Lung (tissue), 12 donors: ENCODE data around the gene PRKCA. TPM values are rescaled to one million over a fixed set of nuclear protein-coding genes. Genes with fewer than 3 reads are reported as not detected.

Source experiments
- ATAC-seq: fragments of 200-7000 bp; cut with Tn5 transposase; one replicate; pipeline ENCODE4 v1.9.1; 2020; ENCODE audit warnings: moderate number of reproducible peaks; ENCODE audit not compliant: insufficient read depth, low FRiP score
- DNase-seq, 3 donors: peaks; one replicate each; pipeline ENCODE4 v3.0.0-alpha.2; 2013 to 2017
- H3K27ac ChIP-seq, 2 donors: one replicate each; pipeline ENCODE4 v1.5.1; 2013; ENCODE audit warnings: mild to moderate bottlenecking in 2 of 2, moderate library complexity in 2 of 2, control low read depth in 1 of 2, inconsistent platforms in 1 of 2, low read depth in 1 of 2, low read length in 1 of 2
- H3K27me3 ChIP-seq, 3 donors: one replicate each; pipeline ENCODE4 v1.5.1; 2013; ENCODE audit warnings: low read length in 2 of 3; ENCODE audit not compliant: control insufficient read depth in 3 of 3, insufficient read depth in 3 of 3
- H3K36me3 ChIP-seq, 4 donors: one replicate each; pipeline ENCODE4 v1.5.1; 2013; ENCODE audit warnings: low read length in 4 of 4, mild to moderate bottlenecking in 1 of 4, moderate library complexity in 1 of 4; ENCODE audit not compliant: control insufficient read depth in 4 of 4, insufficient read depth in 4 of 4
- H3K4me1 ChIP-seq, 5 donors: one replicate each; pipeline ENCODE4 v1.5.1; 2013; ENCODE audit warnings: low read length in 5 of 5, mild to moderate bottlenecking in 2 of 5, moderate library complexity in 1 of 5; ENCODE audit not compliant: control insufficient read depth in 5 of 5, insufficient read depth in 5 of 5
- H3K4me3 ChIP-seq: one replicate; pipeline ENCODE4 v1.5.1; 2013; ENCODE audit warnings: mild to moderate bottlenecking, control low read depth, moderate library complexity
- H3K9ac ChIP-seq, 2 donors: one replicate each; pipeline ENCODE4 v1.5.1; 2013; ENCODE audit warnings: low read length in 2 of 2, control low read depth in 1 of 2; ENCODE audit not compliant: insufficient read depth in 1 of 2
- H3K9me3 ChIP-seq, 4 donors: one replicate each; pipeline ENCODE4 v1.5.1; 2013; ENCODE audit warnings: low read length in 3 of 4, mild to moderate bottlenecking in 1 of 4, moderate library complexity in 1 of 4; ENCODE audit not compliant: control insufficient read depth in 4 of 4, insufficient read depth in 3 of 4
- WGBS, 2 donors: extraction: QIAGEN DNeasy Blood & Tissue Kit; methylation state at CpG; one replicate each; pipeline ENCODE4 v1.1.7; 2013; 5-methylcytosine and 5-hydroxymethylcytosine counted together
- polyA plus RNA-seq, 2 donors: library from polyadenylated mRNA; stranded (reverse); fragments of 200-250 nt; gene quantifications; one replicate each; pipeline ENCODE4 v1.2.1, GENCODE V29; 2013
- total RNA-seq, 2 donors: library from RNA; depleted of rRNA in 1 of 2; stranded (reverse); fragments of >200 nt in 1 of 2; gene quantifications; one replicate each; pipeline ENCODE4 v1.2.1, GENCODE V29; 2014 to 2021
- TF ChIP-seq, protein P1 (sequence below): IDR thresholded peaks from 2 replicates; pipeline ENCODE4 v1.5.1; 2012; ENCODE audit warnings: mild to moderate bottlenecking; ENCODE audit errors: control extremely low read depth, extremely low read depth
- donor health status: control.
- donor health status: control.
- donor health status: Bipolar disorder and iron deficiency.
- donor health status: healthy.
- donor health status: DM: yes; HTN: yes; CAD: no.

Gene PRKCA
- total and polyA plus RNA-seq, 4 donors = 3.4 to 34.8 (median 13.8) TPM

- Histone ChIP-seq H3K27me3 (no peaks in the 10 kb centered on the region), H3K9ac (no peak overlapping the region), H3K4me3 (no peak overlapping the region), H3K4me1 (no peaks in the 10 kb centered on the region), H3K9me3 (peaks cover 0 to 2% (median 0%) of the 10 kb centered on the region in 4 donors), H3K36me3 (peaks cover 0 to 9% (median 2%) of the 10 kb centered on the region in 4 donors), H3K27ac (no peak overlapping the region)
- WGBS, 2 donors = 82 to 83% methylated on average over 10 of the region's 10 CpGs
- ATAC-seq (no peak), DNase-seq (no peak)
- TF ChIP-seq, protein P1, sequence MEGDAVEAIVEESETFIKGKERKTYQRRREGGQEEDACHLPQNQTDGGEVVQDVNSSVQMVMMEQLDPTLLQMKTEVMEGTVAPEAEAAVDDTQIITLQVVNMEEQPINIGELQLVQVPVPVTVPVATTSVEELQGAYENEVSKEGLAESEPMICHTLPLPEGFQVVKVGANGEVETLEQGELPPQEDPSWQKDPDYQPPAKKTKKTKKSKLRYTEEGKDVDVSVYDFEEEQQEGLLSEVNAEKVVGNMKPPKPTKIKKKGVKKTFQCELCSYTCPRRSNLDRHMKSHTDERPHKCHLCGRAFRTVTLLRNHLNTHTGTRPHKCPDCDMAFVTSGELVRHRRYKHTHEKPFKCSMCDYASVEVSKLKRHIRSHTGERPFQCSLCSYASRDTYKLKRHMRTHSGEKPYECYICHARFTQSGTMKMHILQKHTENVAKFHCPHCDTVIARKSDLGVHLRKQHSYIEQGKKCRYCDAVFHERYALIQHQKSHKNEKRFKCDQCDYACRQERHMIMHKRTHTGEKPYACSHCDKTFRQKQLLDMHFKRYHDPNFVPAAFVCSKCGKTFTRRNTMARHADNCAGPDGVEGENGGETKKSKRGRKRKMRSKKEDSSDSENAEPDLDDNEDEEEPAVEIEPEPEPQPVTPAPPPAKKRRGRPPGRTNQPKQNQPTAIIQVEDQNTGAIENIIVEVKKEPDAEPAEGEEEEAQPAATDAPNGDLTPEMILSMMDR = no peak
Measured at GRCh38 chr17:66799849-66800537, 497.6 kb downstream of the PRKCA start.

DNA sequence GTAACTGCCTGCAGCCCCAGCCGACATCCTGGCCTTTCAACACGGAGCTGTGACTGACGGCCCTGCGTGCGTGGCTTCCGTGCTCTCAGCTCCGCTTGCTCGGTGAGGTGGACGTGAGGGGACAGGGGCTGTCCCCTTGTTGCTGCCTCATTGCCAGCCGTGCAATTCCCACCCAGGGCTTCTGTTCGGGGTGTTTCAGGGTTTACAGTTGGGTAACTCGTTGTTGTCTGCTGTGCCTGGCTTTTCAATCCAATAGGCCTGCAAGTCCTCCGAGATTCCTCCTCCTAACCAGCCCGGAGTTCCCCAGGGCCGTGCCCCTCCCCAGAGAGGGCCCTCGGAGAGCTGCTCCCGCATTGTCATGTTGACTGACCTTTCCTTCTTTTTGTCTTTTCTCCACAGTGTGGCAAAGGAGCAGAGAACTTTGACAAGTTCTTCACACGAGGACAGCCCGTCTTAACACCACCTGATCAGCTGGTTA is 501.1 kb downstream of the PRKCA start:
- DNase-seq = no peak
- no peak for ATAC-seq
- Histone ChIP-seq H3K9me3 (peaks cover 0 to 2% (median 0%) of the 10 kb centered on the region in 4 donors), H3K27ac (no peak overlapping the region), H3K36me3 (no peaks in the 10 kb centered on the region), H3K4me3 (no peak overlapping the region), H3K9ac (no peak overlapping the region), H3K27me3 (no peaks in the 10 kb centered on the region), H3K4me1 (no peaks in the 10 kb centered on the region)
- TF ChIP-seq, protein P1 = no peak
- WGBS, 2 donors = 84 to 86% methylated on average over 19 of the region's 19 CpGs

DNA sequence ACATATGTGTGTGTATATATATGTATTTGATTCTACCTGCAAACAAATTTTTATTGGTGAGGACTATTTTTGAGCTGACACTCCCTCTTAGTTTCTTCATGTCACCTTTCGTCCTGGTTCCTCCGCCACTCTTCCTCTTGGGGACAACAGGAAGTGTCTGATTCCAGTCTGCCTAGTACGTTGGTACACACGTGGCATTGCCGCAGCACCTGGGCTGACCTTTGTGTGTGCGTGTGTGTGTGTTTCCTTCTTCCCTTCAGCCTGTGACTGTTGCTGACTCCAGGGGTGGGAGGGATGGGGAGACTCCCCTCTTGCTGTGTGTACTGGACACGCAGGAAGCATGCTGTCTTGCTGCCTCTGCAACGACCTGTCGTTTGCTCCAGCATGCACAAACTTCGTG is 503.2 kb downstream of the PRKCA start:
- H3K9ac ChIP-seq = no peak overlapping the region
- H3K36me3 ChIP-seq = no peaks in the 10 kb centered on the region
- no peaks in the 10 kb centered on the region for H3K27me3 ChIP-seq
- H3K4me1 ChIP-seq = no peaks in the 10 kb centered on the region
- H3K4me3 ChIP-seq = no peak overlapping the region
- no peak overlapping the region for H3K27ac ChIP-seq
- 27 to 46% methylated on average over 10 of the region's 10 CpGs for WGBS, 2 donors
- ATAC-seq (no peak), DNase-seq (no peak)
- TF ChIP-seq, protein P1 = no peak
- peaks cover 0 to 2% (median 0%) of the 10 kb centered on the region in 4 donors for H3K9me3 ChIP-seq
